Measurements from ENCODE around the gene SCLY. TPM values are rescaled to one million over a fixed set of nuclear protein-coding genes. Genes with fewer than 3 reads are reported as not detected.

Gene SCLY
- total and polyA plus RNA-seq, 2 of the 13 experiments (the other 11 are each of a cell fraction or from before 2014, with no cell fraction given) = 27.9 to 38.6 TPM

- intact Hi-C loops (cut with micrococcal nuclease; ENCODE audit: unreplicated experiment) (no loop called here), in situ Hi-C loops (cut with HindIII; ENCODE audit: extremely low pct_ligation_motif_present, low pct_unique_long_range_greater_than_20kb) (no loop called here)
- ChIA-PET CTCF (ENCODE audit: low intra/inter-chr PET ratio, low total read pairs) (no interaction called here), POLR2A (interaction anchor here (2.0 to 2.1 kb wide), 2 partner anchors 24 to 26 kb away, joined by 6 to 10 read pairs; partner anchors contain the start of gene SCLY)
- no TSS peak for BruUV-seq (replicated peaks)
- no peak overlapping the region for H3K9ac ChIP-seq (ENCODE audit: insufficient read depth, low read depth, low read length)
- no peak overlapping the region for H3K4me3 ChIP-seq (replicated peaks in 1 of 3; ENCODE audit: insufficient read depth in 1 of 3, low read depth in 2 of 3, low read length in 3 of 3)
- peaks cover 18 to 26% of the 10 kb centered on the region in 2 experiments for H3K36me3 ChIP-seq (replicated peaks in 1 of 2; ENCODE audit: control insufficient read depth in 1 of 2, insufficient read depth in 2 of 2, low read length in 2 of 2)
- H2AFZ ChIP-seq (ENCODE audit: low read length) = no peak overlapping the region
- no peak overlapping the region for H3K4me2 ChIP-seq (ENCODE audit: low read depth, low read length)
- DNase-seq (ENCODE audit: low spot score) = no peak
- H3K27me3 ChIP-seq (ENCODE audit: control insufficient read depth in 1 of 2, insufficient read depth in 2 of 2, low read length in 2 of 2) = no peaks in the 10 kb centered on the region
- H4K20me1 ChIP-seq (ENCODE audit: insufficient read depth, low read length) = no peaks in the 10 kb centered on the region
- no peaks in the 10 kb centered on the region for H3K4me1 ChIP-seq (ENCODE audit: insufficient read depth, low read length)
- no peak for FAIRE-seq
- ATAC-seq = no peak
- no peaks in the 10 kb centered on the region for H3K9me3 ChIP-seq (ENCODE audit: low read length)
- TF ChIP-seq MED8 (CRISPR knock-in tag; IDR thresholded peaks at IDR 0.05; ENCODE audit: insufficient replicate concordance) = no peak
- TF ChIP-seq ZNF136 (CRISPR knock-in tag; IDR thresholded peaks at IDR 0.05; ENCODE audit: low read depth) = no peak
- TF ChIP-seq CHD2 (IDR thresholded peaks at IDR 0.05; ENCODE audit: low read depth, low read length) = no peak
- no peak for TF ChIP-seq ZNF354B (CRISPR knock-in tag; IDR thresholded peaks at IDR 0.05)
- no peak for TF ChIP-seq CC2D1A (CRISPR knock-in tag; IDR thresholded peaks at IDR 0.05)
- TF ChIP-seq ZNF652 (CRISPR knock-in tag; IDR thresholded peaks at IDR 0.05; ENCODE audit: borderline replicate concordance, low read depth) = no peak
- no peak overlapping the region for H3K27ac ChIP-seq (ENCODE audit: extremely low read length, insufficient read depth, low read length)
- 99% methylated on average over 2 of the region's 2 CpGs for WGBS (ENCODE audit: low lambda C conversion rate)
- H3K79me2 ChIP-seq (ENCODE audit: insufficient read depth, low read length) = no peaks in the 10 kb centered on the region
These were observed 26.4 kb downstream of the SCLY start for GRCh38 chr2:238087211-238087610.

GRCh38 chr2:238090887-238091286 lies 30.1 kb downstream of the SCLY start:
- Histone ChIP-seq H3K4me1 (ENCODE audit: insufficient read depth, low read length) (no peaks in the 10 kb centered on the region), H3K27ac (ENCODE audit: extremely low read length, insufficient read depth, low read length) (no peak overlapping the region), H3K9me3 (ENCODE audit: low read length) (no peaks in the 10 kb centered on the region), H3K79me2 (ENCODE audit: insufficient read depth, low read length) (no peaks in the 10 kb centered on the region), H3K4me3 (replicated peaks in 1 of 3; ENCODE audit: insufficient read depth in 1 of 3, low read depth in 2 of 3, low read length in 3 of 3) (no peak overlapping the region), H3K9ac (ENCODE audit: insufficient read depth, low read depth, low read length) (no peak overlapping the region), H2AFZ (ENCODE audit: low read length) (no peak overlapping the region), H3K4me2 (ENCODE audit: low read depth, low read length) (no peak overlapping the region), H4K20me1 (ENCODE audit: insufficient read depth, low read length) (no peaks in the 10 kb centered on the region), H3K36me3 (replicated peaks in 1 of 2; ENCODE audit: control insufficient read depth in 1 of 2, insufficient read depth in 2 of 2, low read length in 2 of 2) (peaks cover 6 to 7% of the 10 kb centered on the region in 2 experiments; a peak in 3 of 5 replicates), H3K27me3 (ENCODE audit: control insufficient read depth in 1 of 2, insufficient read depth in 2 of 2, low read length in 2 of 2) (no peaks in the 10 kb centered on the region)
- in situ Hi-C loops (cut with HindIII; ENCODE audit: extremely low pct_ligation_motif_present, low pct_unique_long_range_greater_than_20kb) (no loop called here), intact Hi-C loops (cut with micrococcal nuclease; ENCODE audit: unreplicated experiment) (no loop called here)
- no peak for FAIRE-seq
- ChIA-PET CTCF (ENCODE audit: low intra/inter-chr PET ratio, low total read pairs) (no interaction called here), POLR2A (interaction anchor here (2.2 kb wide), 1 partner anchor 30 kb away, joined by 7 read pairs; the partner anchor contains the start of gene SCLY)
- no peak for DNase-seq (ENCODE audit: low spot score)
- 97% methylated on average over 4 of the region's 4 CpGs for WGBS (ENCODE audit: low lambda C conversion rate)
- no TSS peak for BruUV-seq (replicated peaks)
- ATAC-seq = no peak
- TF ChIP-seq DPF2 (CRISPR knock-in tag; IDR thresholded peaks at IDR 0.05; ENCODE audit: borderline replicate concordance, low read depth) (no peak), ZKSCAN1 (IDR thresholded peaks at IDR 0.05; ENCODE audit: low read length) (no peak), ZNF816 (CRISPR knock-in tag; IDR thresholded peaks at IDR 0.05; ENCODE audit: borderline replicate concordance) (no peak), MLLT10 (CRISPR knock-in tag; IDR thresholded peaks at IDR 0.05) (no peak), ZNF205 (CRISPR knock-in tag; IDR thresholded peaks at IDR 0.05) (no peak), ZNF567 (CRISPR knock-in tag; IDR thresholded peaks at IDR 0.05; ENCODE audit: borderline replicate concordance) (no peak), ZNF296 (CRISPR knock-in tag; conservative IDR thresholded peaks at IDR 0.05) (no peak), ZNF382 (CRISPR knock-in tag; IDR thresholded peaks at IDR 0.05; ENCODE audit: borderline replicate concordance) (no peak), ZNF839 (CRISPR knock-in tag; IDR thresholded peaks at IDR 0.05; ENCODE audit: borderline replicate concordance) (no peak), ZBTB33 (CRISPR knock-in tag; IDR thresholded peaks at IDR 0.05) (no peak), ARNT (IDR thresholded peaks at IDR 0.05) (no peak), ZFYVE20 (CRISPR knock-in tag; IDR thresholded peaks at IDR 0.05; ENCODE audit: borderline replicate concordance, low read depth) (no peak), MEF2D (CRISPR knock-in tag; IDR thresholded peaks at IDR 0.05) (no peak), ZNF292 (CRISPR knock-in tag; IDR thresholded peaks at IDR 0.05; ENCODE audit: borderline replicate concordance, low read depth) (no peak)
